AG10803 (cell line): Measurements from ENCODE around the gene GATB.

Experiments used
- DNase-seq: peaks from one replicate; pipeline ENCODE4 v3.0.0; 2010; ENCODE audit warnings: low read depth
- H3K4me3 ChIP-seq: 2 replicates; pipeline ENCODE4 v1.5.1; 2011; ENCODE audit warnings: mild to moderate bottlenecking, low read length, control low read depth
- TF ChIP-seq, protein P1 (sequence below): conservative IDR thresholded peaks from 2 replicates; pipeline ENCODE4 v1.5.1; 2011; ENCODE audit warnings: mild to moderate bottlenecking, low read length, control low read depth, inconsistent platforms

The GATB gene

DNA sequence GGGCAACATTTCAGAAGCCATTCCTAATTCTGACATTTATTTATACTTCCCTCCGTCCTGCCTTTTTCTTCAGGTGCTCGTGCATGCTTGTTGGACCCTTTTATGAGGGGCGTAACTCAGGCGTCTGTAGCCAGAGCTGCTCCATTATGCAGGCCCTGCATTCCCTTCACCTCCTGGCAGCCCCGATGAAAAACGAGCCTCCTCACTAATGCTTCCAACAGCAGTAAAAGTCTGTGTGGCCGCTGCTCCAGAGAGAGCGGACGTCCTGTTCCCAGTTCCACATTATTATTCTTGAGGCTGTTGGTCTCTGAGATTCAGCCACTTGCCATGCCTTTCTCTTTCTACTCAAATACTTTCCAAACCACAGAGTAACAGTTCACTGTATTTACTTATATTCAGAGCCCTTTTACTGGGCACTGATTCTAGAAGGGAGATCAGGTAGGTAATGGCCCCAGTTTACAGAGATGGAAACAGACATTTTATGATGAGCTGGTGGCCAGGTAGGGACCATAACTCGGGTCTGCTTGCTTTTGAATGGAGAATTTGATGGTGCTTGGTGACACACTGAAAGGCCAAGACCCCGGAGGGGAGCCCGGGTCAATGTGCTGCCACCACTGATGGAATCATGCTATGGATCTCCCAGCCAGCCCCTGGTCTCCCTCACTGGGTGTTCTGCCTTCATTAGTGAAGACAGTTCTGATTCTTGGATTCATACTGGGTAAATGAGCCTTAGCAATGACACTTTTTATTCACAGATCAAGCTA is 101.0 kb downstream of the GATB start:
- TF ChIP-seq, protein P1, sequence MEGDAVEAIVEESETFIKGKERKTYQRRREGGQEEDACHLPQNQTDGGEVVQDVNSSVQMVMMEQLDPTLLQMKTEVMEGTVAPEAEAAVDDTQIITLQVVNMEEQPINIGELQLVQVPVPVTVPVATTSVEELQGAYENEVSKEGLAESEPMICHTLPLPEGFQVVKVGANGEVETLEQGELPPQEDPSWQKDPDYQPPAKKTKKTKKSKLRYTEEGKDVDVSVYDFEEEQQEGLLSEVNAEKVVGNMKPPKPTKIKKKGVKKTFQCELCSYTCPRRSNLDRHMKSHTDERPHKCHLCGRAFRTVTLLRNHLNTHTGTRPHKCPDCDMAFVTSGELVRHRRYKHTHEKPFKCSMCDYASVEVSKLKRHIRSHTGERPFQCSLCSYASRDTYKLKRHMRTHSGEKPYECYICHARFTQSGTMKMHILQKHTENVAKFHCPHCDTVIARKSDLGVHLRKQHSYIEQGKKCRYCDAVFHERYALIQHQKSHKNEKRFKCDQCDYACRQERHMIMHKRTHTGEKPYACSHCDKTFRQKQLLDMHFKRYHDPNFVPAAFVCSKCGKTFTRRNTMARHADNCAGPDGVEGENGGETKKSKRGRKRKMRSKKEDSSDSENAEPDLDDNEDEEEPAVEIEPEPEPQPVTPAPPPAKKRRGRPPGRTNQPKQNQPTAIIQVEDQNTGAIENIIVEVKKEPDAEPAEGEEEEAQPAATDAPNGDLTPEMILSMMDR = no peak
- H3K4me3 ChIP-seq = no peak overlapping the region
- peak; percentile 36 for DNase-seq

DNA sequence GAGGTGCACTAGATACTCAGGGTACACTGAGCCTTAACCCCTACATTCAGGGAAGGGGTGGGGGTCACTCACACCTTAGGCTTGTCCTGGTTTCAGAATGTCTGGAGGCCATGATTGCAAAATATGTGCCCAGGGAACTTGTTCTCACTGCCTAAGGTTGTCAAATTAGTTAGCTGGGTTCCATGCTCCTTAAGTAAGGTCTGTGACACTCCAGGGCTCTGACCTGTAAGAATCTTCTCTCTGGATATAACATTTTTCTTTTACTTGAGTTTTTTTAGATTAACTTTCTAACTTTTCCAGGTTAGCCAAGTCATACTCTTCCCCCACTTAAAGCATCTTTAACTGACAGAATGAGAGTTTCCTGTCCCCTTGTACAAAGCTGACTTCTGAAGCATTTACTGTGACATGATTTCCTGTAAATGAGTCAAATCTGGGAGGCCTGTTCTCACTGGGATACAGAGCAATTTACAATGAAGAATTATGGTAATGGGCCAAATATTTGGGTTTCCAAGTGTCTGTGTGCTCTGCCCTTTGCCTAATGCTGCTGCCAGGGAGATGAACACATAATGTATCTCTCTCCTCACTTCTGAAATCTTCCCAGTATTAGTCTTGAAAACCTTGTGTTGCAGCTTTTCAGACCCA is 101.7 kb downstream of the GATB start:
- no peak overlapping the region for H3K4me3 ChIP-seq
- peak; percentile 84 for DNase-seq
- TF ChIP-seq, protein P1 = no peak

DNA sequence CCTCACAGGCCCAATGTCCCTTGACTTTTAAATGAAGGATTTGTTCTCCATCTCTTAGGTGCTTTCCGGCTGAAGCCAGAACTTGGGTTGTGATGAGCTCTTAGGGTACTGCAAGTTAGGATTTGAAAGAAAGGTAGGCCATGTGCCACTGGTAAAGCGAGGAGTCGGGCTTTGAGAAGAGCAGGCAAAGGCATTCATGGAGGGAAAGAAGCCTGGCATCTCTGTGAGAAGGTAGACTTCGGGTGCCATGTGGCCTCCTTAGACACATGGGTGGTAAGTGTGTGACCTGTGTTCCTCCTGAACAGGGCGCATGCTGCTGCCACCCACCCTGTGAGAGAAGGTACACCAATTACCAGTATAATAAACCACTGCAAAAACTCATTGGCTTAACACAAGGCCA is 102.9 kb downstream of the GATB start:
- TF ChIP-seq, protein P1 = no peak
- DNase-seq = no peak
- no peak overlapping the region for H3K4me3 ChIP-seq

DNA sequence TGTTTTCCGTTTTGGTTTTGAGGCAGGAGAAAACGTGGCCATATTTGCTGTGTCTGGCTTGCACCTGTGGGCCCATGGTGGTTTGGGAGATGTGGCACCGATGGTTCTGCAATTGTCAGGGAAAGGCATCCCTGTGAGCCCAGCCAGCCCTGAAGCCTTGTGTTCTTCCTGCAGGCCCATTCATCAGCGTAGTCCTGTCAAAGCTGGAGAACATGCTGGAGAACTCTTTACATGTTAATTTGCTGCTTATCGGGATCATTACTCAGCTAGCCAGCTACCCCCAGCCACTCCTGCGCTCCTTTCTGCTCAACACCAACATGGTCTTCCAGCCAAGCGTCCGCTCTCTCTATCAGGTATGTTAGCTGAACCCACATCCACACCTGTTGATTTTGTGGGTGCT is 104.7 kb downstream of the GATB start:
- TF ChIP-seq, protein P1 = no peak
- H3K4me3 ChIP-seq = no peak overlapping the region
- DNase-seq = no peak

DNA sequence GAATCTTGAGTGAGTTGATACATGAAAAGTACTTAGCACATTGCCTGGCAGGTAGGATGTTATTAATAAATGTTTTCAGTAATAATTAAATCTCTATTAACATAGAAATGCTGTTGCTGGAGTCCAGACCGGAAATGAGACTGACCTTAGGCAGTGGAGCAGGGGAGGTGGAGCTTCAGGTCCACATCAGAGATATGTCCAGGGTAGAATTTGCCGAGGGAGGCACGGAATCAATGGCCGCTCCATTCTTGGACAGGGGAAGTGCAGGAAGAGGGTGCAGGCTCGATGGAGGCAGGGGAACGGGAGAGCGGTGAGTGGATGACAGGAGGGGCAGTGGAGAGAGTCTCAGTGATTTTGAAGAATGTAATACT is 107.3 kb downstream of the GATB start:
- no peak for DNase-seq
- TF ChIP-seq, protein P1 = no peak
- 0 out of 2 replicates have a peak overlapping the region, but pooled peaks have one; percentile 14 for H3K4me3 ChIP-seq

DNA sequence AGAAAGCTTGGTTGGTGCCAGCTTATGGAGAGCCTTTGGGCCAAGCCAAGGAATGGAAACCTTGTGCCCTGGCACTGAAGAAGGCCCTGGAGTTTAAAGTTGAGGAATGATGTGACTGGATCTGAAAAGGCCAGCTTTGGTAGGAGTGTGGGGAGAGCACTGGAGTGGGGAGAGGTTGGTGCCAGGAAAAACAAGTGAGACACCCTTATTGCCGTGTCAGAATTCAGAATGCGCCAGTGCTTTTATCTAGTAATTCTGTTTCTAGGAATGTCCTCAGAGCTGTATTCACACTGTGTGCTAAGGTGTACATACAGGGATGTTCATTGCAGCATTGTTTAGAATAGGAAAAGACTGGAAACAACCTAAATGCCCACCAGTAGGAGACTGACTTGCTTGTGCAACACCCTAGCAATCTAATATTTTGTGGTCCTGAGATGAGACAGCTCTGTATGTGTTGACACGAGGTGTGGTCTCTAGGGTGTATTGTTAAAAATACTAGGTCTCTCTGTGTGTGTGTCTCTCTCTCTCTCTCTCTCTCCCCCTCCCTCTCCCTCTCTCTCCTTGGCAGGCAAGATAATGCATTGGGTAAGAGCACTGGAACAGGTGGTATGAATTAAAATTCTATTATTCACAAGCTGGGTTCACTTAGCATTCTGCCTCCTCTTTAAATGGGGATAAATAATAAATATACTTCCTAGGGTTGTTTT is 107.8 kb downstream of the GATB start:
- peak; percentile 94 for DNase-seq
- TF ChIP-seq, protein P1 = peak; percentile 16
- no peak overlapping the region for H3K4me3 ChIP-seq
